ENCODE data around the gene TACC2.

DNA sequence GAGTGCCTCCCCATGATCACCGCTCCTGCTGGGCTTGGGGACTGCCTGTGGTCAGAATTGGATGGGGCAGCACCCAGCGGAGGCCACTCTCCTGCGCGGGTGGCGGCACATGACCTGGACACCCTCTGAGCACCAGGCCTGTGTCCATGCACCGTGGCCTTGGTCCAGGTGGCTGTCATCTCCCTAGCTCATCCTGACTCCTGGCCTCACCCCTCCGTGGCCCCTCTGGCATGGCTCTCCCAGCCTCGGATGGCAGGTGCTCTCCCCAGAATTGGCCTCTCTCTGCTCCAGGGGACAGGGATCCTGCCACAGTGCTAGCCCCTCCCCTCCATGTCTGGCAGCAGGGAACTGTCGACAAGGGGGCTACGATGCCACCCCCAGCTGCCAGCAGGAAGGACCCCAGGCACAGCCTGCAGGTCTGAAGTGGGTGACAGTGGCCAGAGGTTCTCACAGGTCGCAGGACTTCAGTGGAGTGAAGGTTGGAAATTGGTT lies 244.9 kb downstream of the TACC2 start:
- TF ChIP-seq, protein P1, sequence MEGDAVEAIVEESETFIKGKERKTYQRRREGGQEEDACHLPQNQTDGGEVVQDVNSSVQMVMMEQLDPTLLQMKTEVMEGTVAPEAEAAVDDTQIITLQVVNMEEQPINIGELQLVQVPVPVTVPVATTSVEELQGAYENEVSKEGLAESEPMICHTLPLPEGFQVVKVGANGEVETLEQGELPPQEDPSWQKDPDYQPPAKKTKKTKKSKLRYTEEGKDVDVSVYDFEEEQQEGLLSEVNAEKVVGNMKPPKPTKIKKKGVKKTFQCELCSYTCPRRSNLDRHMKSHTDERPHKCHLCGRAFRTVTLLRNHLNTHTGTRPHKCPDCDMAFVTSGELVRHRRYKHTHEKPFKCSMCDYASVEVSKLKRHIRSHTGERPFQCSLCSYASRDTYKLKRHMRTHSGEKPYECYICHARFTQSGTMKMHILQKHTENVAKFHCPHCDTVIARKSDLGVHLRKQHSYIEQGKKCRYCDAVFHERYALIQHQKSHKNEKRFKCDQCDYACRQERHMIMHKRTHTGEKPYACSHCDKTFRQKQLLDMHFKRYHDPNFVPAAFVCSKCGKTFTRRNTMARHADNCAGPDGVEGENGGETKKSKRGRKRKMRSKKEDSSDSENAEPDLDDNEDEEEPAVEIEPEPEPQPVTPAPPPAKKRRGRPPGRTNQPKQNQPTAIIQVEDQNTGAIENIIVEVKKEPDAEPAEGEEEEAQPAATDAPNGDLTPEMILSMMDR (IDR thresholded peaks at IDR 0.05), result no peak
- TF ChIP-seq POLR2A (IDR thresholded peaks at IDR 0.05), result no peak
